ENCODE data around the gene PINLYP.
"Not testable (repeated sequence)": the region's sequence is repeated elsewhere in the genome, so short reads cannot be mapped to it uniquely, and the experiment has no call there.

- TF ChIP-seq, protein P1, sequence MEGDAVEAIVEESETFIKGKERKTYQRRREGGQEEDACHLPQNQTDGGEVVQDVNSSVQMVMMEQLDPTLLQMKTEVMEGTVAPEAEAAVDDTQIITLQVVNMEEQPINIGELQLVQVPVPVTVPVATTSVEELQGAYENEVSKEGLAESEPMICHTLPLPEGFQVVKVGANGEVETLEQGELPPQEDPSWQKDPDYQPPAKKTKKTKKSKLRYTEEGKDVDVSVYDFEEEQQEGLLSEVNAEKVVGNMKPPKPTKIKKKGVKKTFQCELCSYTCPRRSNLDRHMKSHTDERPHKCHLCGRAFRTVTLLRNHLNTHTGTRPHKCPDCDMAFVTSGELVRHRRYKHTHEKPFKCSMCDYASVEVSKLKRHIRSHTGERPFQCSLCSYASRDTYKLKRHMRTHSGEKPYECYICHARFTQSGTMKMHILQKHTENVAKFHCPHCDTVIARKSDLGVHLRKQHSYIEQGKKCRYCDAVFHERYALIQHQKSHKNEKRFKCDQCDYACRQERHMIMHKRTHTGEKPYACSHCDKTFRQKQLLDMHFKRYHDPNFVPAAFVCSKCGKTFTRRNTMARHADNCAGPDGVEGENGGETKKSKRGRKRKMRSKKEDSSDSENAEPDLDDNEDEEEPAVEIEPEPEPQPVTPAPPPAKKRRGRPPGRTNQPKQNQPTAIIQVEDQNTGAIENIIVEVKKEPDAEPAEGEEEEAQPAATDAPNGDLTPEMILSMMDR (conservative IDR thresholded peaks at IDR 0.05 in 1 of 2, IDR thresholded peaks at IDR 0.05 in 1 of 2; ENCODE audit: low read depth in 1 of 2, low read length in 2 of 2), result not testable (repeated sequence)
- TF ChIP-seq EZH2 (IDR thresholded peaks at IDR 0.05; ENCODE audit: low read length, missing control alignments), result not testable (repeated sequence)
Measured at GRCh38 chr19:43600326-43600725, 24.7 kb downstream of the PINLYP start.
